Tibial nerve (tissue), 3 donors: ENCODE data around the gene MAP3K14.

ENCODE experiments used
- CTCF ChIP-seq, 5 experiments: fragments of 200-600 bp in 3 of 5; fragments of 450-650 bp in 2 of 5; sonication (generic) in 3 of 5; IDR thresholded peaks; one replicate each; pipeline ENCODE4 v1.5.1; 2016 to 2019; ENCODE audit warnings: antibody characterized with exemption in 5 of 5, mild to moderate bottlenecking in 3 of 5, moderate library complexity in 2 of 5
- POLR2A ChIP-seq, 2 donors: fragments of 450-650 bp; IDR thresholded peaks; one replicate each; pipeline ENCODE4 v1.6.1; 2017; ENCODE audit warnings: antibody characterized with exemption in 2 of 2, mild to moderate bottlenecking in 2 of 2, moderate library complexity in 2 of 2

GRCh38 chr17:45333702-45334092 is 16.9 kb upstream of the MAP3K14 start:
- no peak for TF ChIP-seq POLR2A (IDR thresholded peaks at IDR 0.05)
- TF ChIP-seq CTCF (IDR thresholded peaks at IDR 0.05): no peak
